NCI-H2107 treated with DMSO at 0.1 percent for 48 hours (cell line): ENCODE measurements around the gene SIDT1.

Experiments
- DNase-seq: peaks from one replicate; lab custom pipeline; 2025; ENCODE audit not compliant: unreplicated experiment; lab: John Stamatoyannopoulos, UW

Gene SIDT1

DNA sequence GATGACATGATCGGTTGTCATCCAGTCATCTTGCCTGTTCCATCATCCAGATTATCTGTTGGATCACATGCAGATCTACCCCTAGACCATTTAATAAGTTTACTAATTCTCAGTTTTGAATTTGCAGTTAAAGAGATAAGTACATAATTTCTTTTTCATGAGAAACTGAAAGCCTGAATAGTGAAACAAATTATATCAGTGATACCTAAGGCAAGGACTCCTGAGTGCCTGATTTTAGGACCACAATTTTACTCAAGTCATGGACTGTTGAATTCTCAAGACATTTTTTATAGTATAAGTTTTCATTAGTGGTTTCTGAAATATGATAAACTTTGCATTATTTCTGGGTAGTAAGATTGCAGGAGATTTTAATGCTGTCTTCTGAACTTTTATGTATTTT lies 13.2 kb downstream of the SIDT1 start:
- DNase-seq: no peak

DNA sequence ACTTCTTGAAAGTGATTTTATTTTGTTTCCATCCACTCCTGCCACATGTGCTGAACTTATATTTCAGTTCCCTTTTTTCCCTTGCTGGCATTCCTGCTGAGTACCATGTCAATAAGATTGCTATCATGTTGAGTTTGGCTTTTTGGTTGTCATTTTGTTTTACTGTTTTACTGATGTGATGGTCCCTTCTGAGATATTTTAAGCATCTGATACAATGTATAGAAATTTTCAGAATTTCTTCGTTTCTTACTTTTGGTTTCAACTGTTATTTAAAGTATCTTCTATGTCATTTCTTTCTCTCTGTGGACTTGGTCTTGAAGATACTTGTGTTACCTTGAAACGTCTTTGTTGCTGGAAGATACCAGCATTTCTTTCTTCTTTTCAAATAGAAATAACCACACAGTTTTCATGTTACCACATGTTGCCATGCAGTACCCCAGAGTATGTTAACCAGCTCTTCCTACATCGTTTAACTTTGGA lies 14.1 kb downstream of the SIDT1 start:
- no peak for DNase-seq

DNA sequence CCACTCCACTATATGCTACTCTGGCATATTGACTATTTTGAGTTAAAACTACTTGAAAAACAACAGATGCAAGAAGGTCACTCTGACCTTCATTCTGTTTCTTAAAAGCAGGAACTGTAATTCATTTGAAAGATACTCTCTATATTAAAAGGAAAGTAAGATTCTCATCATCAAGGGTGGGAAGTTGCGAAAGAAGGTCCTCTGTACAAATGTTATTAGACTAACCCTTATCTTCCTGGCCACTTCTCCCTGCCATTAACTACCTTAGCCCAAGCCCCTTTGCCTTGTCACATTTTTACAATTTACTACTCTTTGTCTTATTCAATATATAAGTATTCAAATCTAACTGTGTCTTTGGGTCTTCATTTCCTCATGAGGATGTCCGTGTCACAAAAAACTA lies 16.1 kb downstream of the SIDT1 start:
- no peak for DNase-seq

DNA sequence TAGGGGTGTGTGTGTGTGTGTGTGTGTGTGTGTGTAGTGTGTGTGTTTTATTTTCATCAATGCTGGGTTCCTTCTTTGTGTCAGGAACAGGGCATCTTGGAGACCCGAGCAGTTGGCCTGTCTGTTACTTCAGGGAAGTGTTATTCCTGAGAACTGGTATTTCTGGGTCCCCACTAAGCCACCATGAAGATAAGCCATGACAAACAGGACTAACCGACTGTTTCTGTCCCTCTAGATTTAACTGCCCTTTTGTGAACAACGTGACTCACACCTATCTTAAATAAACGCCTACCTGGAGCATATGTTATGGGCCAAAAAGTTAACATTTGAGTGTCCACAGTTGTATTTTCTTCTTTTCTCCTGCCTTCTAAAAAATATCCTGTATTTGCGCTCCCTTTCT lies 19.5 kb downstream of the SIDT1 start:
- DNase-seq: no peak

DNA sequence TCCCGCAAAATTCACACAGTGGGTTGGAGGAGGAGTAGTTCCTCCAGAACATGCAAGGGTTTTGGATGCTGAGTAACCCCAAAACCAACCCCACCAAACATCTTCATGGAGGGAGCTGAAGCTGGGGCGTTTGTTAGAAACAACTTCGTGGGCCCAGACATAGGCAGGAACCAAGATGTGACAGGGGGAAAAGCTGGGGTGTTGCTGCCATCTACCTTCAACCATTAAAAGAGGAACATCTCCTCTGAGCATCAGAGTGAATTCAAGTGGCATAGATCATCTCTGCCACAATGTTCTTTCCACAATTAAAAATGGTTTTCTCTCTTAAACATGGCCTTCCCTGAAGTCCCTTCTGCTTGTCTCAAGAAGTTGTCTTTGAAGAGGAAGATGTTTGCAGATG lies 20.5 kb downstream of the SIDT1 start:
- DNase-seq: no peak

DNA sequence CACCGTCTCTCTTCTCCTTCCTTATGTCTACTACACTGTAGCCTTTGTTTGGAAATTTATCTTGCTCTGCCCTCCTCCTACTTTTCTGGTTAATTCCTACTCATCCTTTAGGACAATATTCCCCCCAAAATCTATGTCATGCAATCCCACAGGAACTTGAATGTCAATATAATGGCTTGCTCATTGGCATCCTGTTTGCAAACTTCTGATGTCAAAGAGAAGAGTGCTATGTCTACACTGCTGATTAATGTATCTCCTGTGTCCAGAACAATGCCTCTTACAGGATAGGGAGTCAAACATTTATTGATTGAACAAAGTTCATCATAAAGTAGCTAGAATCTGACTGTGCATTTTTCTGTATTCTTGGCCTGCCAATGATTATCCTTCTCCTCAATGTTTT lies 22.8 kb downstream of the SIDT1 start:
- no peak for DNase-seq

DNA sequence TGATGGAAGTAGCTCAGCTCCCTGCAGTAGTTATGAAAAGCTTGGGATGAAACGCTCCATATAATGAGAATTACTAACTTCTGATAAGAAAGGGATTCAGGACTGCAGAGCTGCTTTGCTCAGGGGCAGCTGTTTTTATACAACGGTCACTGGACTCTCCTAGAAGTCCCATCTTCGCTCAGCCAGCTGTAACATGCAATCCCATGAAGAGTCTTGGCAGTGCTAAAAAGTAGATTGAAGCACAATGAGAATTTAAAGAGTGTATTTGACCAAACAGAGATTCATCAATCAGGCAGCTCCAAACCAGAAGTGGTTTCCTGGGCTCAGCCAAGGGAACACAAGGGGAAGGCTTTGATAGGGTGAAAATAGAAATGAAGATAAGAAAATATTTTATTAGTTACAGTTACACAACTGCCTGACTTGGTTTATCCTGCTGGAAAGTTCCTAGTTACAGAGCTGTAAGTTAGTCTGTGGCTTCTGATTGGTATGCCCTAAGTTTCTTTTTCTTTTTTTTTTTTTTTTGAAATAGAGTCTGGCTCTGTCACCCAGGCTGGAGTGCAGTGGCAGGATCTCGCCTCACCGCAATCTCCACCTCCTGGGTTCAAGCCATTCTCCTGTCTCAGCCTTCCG lies 24.1 kb downstream of the SIDT1 start:
- no peak for DNase-seq

DNA sequence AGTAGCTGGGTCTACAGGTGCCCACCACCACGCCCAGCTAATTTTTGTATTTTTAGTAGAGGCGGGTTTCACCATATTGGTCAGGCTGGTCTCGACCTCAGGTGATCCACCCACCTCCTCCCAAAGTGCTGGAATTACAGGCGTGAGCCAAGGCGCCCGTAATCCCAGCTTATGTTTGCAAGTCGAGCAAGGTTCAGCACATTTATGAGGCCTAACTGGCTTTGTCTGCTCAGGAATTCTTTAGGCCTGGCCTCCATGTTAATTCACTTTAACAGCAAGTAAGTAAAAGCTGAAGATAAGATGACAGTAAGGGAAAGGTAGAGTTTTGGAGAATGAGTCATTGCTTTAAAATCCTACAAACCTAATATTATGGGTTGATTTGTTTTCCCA lies 24.6 kb downstream of the SIDT1 start:
- DNase-seq: no peak

DNA sequence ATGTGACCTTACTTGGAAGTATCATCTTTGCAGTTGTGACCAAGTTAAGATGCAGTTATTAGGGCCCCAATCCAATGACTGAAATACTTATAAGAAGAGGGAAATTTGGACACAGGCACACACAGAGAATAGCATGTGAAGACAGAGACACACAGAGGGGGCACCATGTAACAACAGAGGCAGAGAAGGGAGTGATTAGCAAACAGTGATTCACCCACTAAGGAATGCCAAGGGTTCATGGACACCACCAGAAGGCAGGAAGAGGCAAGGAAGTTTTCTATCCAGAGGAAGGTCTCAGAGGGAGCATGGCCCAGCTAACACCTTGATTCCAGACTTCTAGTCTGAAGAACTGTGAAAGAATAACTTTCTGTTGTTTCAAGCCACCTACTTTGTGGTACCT lies 25.0 kb downstream of the SIDT1 start:
- no peak for DNase-seq

DNA sequence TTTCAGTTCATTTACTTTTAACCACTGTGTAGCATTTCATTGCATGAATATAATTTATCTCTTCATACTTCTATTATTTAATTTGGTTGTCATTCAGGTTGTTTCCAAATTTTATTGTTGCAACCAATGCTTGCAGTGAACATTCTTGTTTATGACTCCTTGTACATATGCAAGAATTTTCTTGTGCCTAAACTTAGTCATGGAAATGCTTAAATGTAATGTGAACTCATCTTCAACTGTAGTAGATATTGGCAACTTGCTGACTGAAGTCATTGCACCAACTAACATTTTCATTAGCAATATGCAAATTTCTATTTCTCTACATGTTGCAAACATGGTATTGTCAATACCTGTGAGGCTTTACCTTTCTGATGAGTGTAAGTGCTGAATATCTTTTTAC lies 26.7 kb downstream of the SIDT1 start:
- DNase-seq: no peak

DNA sequence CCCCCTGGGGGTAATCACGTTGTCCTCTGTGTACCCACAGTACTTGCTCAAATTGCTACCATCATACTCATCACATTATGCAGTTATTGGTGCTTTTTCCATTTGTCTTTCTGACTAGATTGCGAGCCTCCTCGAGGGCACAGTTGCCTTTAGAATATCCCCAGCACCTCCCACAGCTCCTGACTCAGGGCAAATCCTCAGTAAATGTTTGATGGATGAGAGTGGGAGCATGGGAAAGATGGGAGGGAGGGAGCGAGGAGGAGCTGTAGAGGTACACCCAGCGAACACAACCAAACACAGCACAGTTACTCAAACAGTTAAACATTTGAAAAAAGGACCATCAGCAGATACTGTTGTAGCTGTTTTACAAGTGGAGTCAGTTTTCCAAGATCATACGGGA lies 27.9 kb downstream of the SIDT1 start:
- no peak for DNase-seq

DNA sequence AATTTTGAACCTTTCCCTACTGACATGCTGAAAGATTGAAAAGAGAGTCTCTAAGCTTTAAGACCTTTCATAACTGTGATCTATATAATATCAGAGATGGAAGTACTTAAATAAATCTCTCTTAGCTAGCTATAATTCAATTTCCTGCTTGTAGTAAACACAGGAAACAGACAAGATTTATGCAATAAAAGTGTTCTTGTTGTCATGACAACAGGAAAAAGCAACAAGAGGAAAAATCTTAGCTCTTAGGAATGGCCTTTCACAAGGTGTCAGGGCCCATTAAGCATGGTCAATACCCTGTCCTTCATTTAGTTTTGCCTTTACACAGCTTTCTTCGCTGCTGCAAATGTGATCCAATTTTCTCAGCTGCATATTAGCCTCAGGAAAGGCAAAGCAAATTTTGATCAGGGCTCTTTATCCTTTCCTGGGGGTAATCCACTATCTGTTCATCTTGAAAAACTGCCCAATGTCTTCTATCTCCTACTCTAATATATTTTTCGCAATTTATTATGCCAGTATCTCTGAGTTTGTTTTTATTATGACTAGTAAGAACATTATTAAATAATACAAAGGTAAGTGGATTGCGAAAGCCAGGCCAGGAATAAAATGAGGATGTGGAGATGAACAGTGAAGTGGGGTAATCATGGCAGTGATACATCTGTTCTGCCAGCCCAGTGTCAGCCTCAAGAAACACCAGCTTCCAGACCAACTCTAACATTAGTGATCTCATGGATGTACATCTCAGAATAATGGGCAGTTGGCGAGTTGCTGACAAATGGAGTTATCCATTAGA lies 28.7 kb downstream of the SIDT1 start:
- DNase-seq: no peak

DNA sequence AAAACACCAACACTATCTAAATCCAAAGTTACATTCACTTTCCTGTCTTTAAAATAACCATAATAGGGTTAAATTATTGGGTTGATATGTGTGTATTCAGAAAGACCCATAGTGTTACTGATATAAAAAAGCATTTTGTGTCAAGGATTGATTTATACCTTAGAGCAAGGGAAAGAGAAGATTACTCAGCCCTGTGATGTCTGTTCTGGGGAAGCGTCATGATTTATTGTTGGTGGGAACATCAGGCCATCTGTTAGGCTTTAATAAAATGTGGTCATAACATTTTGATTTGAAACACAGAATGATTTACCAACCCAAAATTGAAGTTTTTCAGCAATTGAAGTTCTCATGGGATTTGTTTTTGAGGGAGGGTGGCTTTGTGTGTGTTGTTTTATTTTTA lies 33.2 kb downstream of the SIDT1 start:
- no peak for DNase-seq

DNA sequence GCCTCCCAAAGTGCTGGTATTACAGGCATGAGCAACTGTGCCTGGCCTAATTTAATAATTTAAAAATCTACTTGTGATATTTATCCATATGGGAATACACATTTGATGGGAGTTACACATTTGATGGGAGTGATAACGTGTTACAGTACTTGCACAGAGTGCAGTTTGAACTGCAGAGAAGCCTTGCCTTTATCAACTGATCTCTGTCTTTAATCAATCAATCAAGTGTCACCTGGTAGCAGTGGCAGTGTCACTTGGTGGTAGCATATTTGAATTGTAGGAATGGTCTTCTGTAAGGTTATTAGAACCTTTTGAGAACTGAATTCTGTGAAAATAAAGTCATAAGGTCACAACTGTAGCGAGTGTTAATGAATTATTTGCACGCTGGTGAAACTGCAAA lies 37.8 kb downstream of the SIDT1 start:
- DNase-seq: no peak

DNA sequence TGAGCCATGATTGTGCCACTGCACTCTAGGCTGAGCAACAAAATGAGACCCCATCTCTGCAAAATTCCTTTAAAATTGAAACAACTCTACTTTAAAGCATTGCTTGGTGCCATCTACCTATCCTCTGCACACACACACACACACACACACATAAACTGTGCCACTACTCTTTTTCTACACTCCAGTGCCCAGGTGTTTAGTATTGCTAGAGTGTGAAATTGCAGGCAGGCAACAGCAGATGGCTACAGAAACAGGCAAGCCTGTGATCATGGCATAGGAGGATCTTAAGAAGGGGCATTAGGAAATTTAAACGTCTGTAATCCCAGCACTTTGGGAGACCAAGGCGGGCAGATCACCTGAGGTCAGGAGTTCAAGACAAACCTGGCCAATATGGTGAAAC lies 39.0 kb downstream of the SIDT1 start:
- no peak for DNase-seq

DNA sequence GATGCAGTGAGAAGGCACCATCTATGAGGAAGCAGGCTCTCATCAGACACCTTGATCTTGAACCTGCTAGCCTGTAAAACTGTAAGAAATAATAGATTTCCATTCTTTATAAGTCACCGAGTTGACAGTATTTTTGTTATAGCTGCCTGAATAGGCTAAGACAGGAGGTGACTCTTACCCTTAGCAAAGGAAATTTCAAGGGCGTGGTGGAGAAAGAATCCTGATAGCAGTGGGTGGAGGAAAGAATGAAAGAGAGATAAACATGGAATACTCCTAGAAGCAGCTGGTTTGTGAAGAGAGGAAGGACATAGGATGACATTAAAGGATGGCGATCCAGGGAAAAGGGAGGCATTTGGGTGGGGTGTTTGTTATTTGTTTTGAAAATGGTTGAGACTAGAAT lies 41.4 kb downstream of the SIDT1 start:
- DNase-seq: no peak

DNA sequence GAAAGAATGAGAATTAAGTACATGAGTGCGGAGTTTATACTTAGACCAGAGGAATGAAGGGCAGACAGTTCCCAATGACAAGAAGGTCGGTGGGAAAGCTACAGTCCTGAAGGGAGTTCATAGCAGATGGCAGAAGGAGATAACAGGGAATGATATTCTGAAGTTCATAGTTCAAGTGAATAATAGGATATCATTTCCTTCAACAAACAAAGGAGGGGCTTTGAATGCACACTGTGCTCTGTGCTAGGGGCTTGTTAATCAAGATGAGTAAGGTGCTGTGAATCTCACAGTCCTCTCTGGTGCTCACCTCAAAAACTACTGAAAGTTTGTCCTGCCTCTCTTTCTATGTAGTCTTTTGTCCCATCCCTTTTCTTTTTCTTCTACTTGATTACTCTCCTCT lies 41.9 kb downstream of the SIDT1 start:
- DNase-seq: no peak

DNA sequence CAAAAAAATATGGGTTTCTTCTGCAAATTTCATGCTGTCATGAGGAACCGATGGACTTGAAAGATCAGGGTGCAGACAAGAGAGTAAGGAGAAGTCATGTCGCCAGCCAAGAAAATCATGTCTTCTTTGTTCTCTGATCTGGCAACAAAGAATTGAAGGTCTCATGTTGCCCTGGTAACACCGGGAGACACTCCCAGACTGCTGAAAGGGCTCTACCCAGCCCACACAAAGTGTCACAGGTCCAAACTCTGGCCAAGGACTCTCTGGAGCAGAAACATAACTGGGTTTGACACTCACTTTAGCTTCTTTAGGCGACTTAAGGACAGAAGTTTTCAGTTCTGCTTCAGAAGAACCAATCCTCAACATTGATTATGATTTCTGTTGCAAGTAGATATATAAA lies 42.9 kb downstream of the SIDT1 start:
- no peak for DNase-seq

DNA sequence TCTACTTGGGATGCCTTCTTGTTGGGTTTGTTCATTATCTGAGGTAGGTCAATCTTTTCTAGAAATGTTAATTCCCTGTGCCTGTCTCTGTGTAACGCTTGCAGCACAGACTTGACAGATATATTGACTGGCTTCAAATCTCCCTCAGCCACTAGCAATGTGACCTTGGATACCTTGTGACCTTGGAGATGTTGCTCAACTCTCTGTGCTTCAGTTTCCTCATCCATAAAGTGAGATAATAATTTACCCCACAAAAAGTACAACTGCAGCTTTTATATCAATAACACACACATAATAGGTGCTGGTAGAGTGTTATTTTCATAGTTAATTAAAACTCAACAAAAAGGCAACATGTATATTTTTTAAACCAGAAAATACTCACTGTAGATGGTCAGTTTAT lies 52.9 kb downstream of the SIDT1 start:
- no peak for DNase-seq

DNA sequence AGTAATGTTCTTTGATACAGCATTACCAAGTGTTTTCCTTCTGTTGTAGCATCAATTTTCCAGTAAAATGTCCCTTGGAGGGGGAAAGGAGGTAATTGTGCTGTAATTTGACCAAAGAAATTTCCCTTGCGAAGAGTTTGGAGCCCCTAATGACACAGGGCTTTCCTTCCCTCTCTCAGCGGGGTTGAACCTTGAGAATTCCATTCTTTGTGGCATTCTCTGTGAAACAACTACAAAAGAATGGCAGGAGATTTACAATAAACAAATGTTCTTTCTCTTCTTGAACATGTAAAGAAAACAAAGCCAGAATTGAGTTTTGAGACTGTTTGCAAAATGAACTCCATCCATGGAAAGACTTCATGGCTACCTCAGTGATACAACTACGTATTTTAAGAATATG lies 53.4 kb downstream of the SIDT1 start:
- DNase-seq: no peak

DNA sequence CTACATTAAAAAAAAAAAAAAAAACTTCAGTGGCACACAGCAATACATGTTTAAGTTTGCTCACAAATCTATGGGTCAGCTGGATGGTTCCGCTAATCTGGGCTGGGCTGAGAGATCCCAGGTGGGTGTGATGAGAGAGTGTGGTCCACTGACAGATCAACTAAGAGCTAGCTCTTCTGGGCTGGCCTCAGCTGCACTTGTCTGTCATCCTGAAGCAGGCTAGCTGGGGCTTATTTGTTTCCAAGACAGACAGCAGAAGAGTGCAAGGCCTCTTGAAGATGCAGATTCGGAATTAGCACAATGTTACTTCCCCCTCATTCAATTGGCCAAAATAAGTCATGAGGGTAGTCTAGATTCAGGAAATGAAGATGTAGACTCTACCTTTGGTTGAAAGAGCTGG lies 56.5 kb downstream of the SIDT1 start:
- DNase-seq: no peak

DNA sequence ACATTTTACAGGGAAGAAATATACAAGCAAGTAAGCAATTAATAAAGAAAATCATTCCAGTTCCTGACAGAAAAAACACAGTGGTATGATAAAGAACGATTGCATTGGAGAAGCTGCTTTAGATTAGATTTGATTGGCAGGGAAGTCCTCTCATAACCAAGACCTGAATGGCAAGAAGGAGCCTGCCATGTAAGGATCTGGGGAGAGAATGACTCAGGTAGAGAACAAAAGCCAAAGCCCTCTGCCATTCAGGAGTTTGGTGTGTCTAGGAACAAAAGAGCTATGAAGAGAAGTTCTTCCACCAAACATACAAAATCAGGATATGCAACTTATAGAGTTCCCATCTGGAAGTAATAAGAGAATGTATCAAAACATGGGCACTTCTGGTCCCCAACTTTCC lies 57.6 kb downstream of the SIDT1 start:
- DNase-seq: no peak

DNA sequence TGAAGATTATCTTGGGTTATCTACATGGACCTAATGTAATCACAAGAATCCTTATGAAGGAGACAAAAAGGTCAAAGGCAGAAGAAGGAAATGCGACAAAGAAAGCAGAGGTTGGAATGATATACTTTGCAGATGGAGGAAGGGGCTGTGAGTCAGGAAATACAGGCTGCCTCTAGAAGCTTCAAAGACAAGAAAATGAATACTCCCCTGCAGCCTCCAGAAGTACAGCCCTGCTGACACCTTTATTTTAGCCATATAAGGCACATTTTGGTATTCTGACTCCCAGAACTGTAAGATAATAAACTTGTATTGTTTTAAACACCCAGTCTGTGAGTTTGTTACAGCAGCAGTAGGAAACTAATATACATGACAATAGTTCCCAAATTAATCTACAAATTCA lies 58.6 kb downstream of the SIDT1 start:
- DNase-seq: no peak
